Liver (tissue), 3 donors: Measurements from ENCODE around the gene C19orf44.

Experiments
- FOXA2 ChIP-seq: IDR thresholded peaks from 2 replicates; pipeline ENCODE4 v1.6.1; 2016; ENCODE audit warnings: antibody characterized with exemption
- GABPA ChIP-seq, 2 donors: IDR thresholded peaks in 1 of 2; conservative IDR thresholded peaks in 1 of 2; 2 replicates each; pipeline ENCODE4 v1.6.1; 2016; ENCODE audit warnings: antibody characterized with exemption in 2 of 2, mild to moderate bottlenecking in 1 of 2, moderate library complexity in 1 of 2
- JUND ChIP-seq, 2 donors: IDR thresholded peaks; 2 replicates each; pipeline ENCODE4 v1.6.1; 2016; ENCODE audit warnings: antibody characterized with exemption in 2 of 2
- MAX ChIP-seq: IDR thresholded peaks from 2 replicates; pipeline ENCODE4 v1.6.1; 2016; ENCODE audit warnings: antibody characterized with exemption
- NR2F2 ChIP-seq: IDR thresholded peaks from 2 replicates; pipeline ENCODE4 v1.6.1; 2016; ENCODE audit warnings: antibody characterized with exemption
- RAD21 ChIP-seq, 2 donors: IDR thresholded peaks; 2 replicates each; pipeline ENCODE4 v1.6.1; 2016; ENCODE audit warnings: antibody characterized with exemption in 2 of 2, mild to moderate bottlenecking in 2 of 2
- SP1 ChIP-seq: IDR thresholded peaks from 2 replicates; pipeline ENCODE4 v1.6.1; 2018; ENCODE audit warnings: antibody characterized with exemption, mild to moderate bottlenecking
- TAF1 ChIP-seq: conservative IDR thresholded peaks from 2 replicates; pipeline ENCODE4 v1.6.1; 2016; ENCODE audit warnings: antibody characterized with exemption, mild to moderate bottlenecking
- YY1 ChIP-seq: IDR thresholded peaks from 2 replicates; pipeline ENCODE4 v1.6.1; 2016; ENCODE audit warnings: antibody characterized with exemption, mild to moderate bottlenecking
- TF ChIP-seq, protein P1 (sequence below): fragments of 150-350 bp; IDR thresholded peaks from 2 replicates; pipeline ENCODE4 v1.5.1; 2017; ENCODE audit warnings: improper control_type of control experiment, low read depth, low read length; ENCODE audit not compliant: missing input control
- TF ChIP-seq, protein P2 (sequence below): IDR thresholded peaks from 2 replicates; pipeline ENCODE4 v1.6.1; 2016; ENCODE audit warnings: antibody characterized with exemption
- TF ChIP-seq, protein P3 (sequence below): IDR thresholded peaks from 2 replicates; pipeline ENCODE4 v1.6.1; 2016; ENCODE audit warnings: antibody characterized with exemption, mild to moderate bottlenecking
- donor health status: healthy.
- donor health status: healthy.

DNA sequence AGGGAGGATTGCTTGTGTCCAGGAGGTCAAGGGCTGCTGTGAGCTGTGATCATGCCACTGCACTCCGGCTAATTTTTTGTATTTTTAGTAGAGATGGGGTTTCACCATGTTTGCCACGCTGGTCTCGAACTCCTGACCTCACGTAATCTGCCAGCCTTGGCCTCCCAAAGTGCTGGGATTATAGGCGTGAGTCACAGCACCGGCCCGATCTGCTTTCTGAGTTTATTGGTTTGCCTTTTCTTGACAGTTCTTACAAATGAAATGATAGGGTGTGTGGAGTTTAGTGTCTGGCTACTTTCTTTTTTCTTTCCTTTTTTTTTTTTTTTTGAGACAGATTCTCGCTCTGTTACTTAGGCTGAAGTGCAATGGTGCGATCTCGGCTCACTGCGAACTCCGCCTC lies 848 bp downstream of the C19orf44 start:
- no peak for TF ChIP-seq TAF1
- no peak for TF ChIP-seq YY1
- TF ChIP-seq, protein P1, sequence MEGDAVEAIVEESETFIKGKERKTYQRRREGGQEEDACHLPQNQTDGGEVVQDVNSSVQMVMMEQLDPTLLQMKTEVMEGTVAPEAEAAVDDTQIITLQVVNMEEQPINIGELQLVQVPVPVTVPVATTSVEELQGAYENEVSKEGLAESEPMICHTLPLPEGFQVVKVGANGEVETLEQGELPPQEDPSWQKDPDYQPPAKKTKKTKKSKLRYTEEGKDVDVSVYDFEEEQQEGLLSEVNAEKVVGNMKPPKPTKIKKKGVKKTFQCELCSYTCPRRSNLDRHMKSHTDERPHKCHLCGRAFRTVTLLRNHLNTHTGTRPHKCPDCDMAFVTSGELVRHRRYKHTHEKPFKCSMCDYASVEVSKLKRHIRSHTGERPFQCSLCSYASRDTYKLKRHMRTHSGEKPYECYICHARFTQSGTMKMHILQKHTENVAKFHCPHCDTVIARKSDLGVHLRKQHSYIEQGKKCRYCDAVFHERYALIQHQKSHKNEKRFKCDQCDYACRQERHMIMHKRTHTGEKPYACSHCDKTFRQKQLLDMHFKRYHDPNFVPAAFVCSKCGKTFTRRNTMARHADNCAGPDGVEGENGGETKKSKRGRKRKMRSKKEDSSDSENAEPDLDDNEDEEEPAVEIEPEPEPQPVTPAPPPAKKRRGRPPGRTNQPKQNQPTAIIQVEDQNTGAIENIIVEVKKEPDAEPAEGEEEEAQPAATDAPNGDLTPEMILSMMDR = no peak
- no peak for TF ChIP-seq JUND (IDR thresholded peaks at IDR 0.05)
- no peak for TF ChIP-seq GABPA (IDR thresholded peaks at IDR 0.05 in 1 of 2, conservative IDR thresholded peaks at IDR 0.05 in 1 of 2)
- TF ChIP-seq, protein P2, sequence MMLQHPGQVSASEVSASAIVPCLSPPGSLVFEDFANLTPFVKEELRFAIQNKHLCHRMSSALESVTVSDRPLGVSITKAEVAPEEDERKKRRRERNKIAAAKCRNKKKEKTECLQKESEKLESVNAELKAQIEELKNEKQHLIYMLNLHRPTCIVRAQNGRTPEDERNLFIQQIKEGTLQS = no peak
- TF ChIP-seq, protein P3, sequence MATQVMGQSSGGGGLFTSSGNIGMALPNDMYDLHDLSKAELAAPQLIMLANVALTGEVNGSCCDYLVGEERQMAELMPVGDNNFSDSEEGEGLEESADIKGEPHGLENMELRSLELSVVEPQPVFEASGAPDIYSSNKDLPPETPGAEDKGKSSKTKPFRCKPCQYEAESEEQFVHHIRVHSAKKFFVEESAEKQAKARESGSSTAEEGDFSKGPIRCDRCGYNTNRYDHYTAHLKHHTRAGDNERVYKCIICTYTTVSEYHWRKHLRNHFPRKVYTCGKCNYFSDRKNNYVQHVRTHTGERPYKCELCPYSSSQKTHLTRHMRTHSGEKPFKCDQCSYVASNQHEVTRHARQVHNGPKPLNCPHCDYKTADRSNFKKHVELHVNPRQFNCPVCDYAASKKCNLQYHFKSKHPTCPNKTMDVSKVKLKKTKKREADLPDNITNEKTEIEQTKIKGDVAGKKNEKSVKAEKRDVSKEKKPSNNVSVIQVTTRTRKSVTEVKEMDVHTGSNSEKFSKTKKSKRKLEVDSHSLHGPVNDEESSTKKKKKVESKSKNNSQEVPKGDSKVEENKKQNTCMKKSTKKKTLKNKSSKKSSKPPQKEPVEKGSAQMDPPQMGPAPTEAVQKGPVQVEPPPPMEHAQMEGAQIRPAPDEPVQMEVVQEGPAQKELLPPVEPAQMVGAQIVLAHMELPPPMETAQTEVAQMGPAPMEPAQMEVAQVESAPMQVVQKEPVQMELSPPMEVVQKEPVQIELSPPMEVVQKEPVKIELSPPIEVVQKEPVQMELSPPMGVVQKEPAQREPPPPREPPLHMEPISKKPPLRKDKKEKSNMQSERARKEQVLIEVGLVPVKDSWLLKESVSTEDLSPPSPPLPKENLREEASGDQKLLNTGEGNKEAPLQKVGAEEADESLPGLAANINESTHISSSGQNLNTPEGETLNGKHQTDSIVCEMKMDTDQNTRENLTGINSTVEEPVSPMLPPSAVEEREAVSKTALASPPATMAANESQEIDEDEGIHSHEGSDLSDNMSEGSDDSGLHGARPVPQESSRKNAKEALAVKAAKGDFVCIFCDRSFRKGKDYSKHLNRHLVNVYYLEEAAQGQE = no peak
- no peak for TF ChIP-seq RAD21 (IDR thresholded peaks at IDR 0.05)
- no peak for TF ChIP-seq SP1
- no peak for TF ChIP-seq MAX
- TF ChIP-seq FOXA2 = no peak
- TF ChIP-seq NR2F2 = no peak
